GM12892 (cell line): ENCODE data around the gene LRP2.

Experiments used
- POLR2A ChIP-seq: IDR thresholded peaks from 2 replicates; pipeline ENCODE4 v1.6.1; 2011; ENCODE audit warnings: low read depth, low read length, control low read depth
- POLR2AphosphoS5 ChIP-seq: IDR thresholded peaks from 2 replicates; pipeline ENCODE4 v1.6.1; 2011; ENCODE audit warnings: low read depth, low read length, control low read depth

DNA sequence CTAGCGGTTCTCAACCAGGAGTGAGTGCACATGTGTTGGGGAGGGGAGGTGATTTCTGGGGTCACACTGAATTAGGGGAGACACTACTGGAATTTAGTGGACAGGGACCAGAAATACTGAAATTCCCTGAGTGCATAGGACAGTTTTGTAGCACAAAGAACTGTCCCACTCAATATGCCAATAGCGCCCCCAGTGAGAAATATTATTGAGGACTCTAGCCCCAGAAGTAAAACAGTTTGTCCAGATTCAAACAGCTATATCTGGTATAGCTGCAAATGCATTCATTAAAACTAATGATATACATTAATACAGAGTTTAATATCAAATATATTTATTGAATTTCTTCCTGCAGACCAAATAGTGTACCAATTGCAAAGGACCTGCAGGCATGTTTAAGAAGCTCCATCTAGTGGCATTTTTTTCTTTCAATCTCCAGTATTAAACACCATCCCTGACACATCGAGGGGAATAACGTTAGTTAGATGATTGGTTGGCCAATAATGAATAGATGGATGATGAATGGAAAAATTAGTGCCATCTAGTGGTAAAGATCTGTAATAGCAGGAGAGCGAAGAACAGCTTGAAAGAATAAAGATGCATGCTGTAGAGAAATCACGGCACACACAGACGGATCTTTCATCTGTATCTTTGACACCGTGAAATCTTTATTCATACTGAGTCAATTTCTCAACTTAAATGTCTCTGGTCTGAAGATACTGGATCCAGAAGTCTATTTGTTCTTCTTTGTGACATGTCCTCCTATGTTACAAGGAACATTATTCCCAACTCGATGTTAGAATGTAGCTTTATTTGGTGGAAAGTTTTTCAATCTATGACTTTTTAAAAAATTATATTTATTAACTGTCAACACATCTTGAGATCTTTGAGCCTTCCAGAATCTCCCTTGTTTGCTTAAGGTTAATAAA lies 230.5 kb downstream of the LRP2 start:
- TF ChIP-seq POLR2AphosphoS5 (no peak), POLR2A (no peak)
